GM12864 (cell line): Measurements from ENCODE around the gene EPB42.
"Not testable (repeated sequence)": the region's sequence is repeated elsewhere in the genome, so short reads cannot be mapped to it uniquely, and the experiment has no call there.

Experiments used
- DNase-seq: peaks from one replicate; pipeline ENCODE4 v3.0.0-alpha.2; 2011; ENCODE audit warnings: low read depth
- H3K4me3 ChIP-seq: 2 replicates; pipeline ENCODE4 v1.5.1; 2011; ENCODE audit warnings: mild to moderate bottlenecking, low read depth, low read length, control low read depth
- TF ChIP-seq, protein P1 (sequence below): IDR thresholded peaks from 2 replicates; pipeline ENCODE4 v1.5.1; 2011; ENCODE audit warnings: low read depth, mild to moderate bottlenecking, moderate library complexity, low read length, control low read depth, inconsistent platforms; ENCODE audit errors: missing control alignments

Gene EPB42

GRCh38 chr15:43235536-43235935 is 14.7 kb upstream of the EPB42 start:
- DNase-seq: no peak
- TF ChIP-seq, protein P1, sequence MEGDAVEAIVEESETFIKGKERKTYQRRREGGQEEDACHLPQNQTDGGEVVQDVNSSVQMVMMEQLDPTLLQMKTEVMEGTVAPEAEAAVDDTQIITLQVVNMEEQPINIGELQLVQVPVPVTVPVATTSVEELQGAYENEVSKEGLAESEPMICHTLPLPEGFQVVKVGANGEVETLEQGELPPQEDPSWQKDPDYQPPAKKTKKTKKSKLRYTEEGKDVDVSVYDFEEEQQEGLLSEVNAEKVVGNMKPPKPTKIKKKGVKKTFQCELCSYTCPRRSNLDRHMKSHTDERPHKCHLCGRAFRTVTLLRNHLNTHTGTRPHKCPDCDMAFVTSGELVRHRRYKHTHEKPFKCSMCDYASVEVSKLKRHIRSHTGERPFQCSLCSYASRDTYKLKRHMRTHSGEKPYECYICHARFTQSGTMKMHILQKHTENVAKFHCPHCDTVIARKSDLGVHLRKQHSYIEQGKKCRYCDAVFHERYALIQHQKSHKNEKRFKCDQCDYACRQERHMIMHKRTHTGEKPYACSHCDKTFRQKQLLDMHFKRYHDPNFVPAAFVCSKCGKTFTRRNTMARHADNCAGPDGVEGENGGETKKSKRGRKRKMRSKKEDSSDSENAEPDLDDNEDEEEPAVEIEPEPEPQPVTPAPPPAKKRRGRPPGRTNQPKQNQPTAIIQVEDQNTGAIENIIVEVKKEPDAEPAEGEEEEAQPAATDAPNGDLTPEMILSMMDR: no peak

DNA sequence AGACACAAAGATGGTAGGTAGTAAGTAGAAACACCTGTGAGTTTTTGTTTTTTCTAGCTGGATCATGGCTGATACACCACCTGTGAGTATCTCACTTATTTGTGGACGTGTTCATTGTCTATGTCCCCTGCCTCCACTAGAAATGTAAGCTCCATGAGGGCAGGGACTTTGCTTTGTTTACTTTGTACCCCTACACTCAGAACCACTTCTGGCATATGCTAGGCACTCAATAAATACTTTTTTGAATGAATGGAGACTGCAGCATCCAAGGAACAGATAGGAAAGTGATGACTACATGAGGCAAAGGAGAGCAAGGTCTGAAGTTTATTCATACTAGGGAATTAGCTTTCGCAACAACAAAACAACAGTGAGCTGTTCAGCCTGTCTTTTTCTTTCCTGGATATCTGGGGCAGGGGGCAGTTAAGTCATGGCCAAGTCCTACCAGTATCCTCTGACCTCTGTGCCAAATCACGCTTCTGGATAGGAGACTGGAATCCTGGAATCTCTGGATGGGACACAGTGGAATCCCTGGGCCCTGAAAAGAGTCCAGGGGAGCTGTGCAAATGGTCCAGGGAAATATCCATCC is 11.6 kb upstream of the EPB42 start:
- H3K4me3 ChIP-seq: no peak overlapping the region
- no peak for DNase-seq
- TF ChIP-seq, protein P1: no peak

More at GRCh38 chr15:43235536-43235935, 14.7 kb upstream of the EPB42 start:
- no peak overlapping the region for H3K4me3 ChIP-seq

- no peak for DNase-seq
- TF ChIP-seq, protein P1: no peak
These were observed 9.9 kb upstream of the EPB42 start for GRCh38 chr15:43230640-43231115.

DNA sequence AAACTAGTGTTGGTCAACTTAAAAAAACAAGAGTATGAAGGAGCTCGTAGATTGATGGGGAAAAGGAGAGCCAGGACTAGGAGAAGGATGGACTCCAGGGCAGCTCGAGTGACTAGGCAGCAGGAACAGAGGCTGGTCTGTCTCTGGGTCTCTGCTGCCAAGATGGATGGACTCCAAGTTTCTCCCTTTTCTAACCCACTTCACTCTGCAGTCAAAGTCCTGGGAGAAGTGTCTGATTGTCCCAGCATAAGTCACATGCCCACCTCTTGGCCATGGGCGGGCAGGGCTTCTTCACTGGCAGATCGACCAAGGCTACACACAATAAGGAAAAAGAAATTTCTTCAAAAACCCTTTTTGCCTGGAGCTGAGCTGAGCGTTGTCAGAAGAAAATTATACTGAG is 9.2 kb upstream of the EPB42 start:
- H3K4me3 ChIP-seq: no peak overlapping the region
- DNase-seq: no peak
- TF ChIP-seq, protein P1: no peak

More at GRCh38 chr15:43230640-43231115, 9.9 kb upstream of the EPB42 start:
- H3K4me3 ChIP-seq: no peak overlapping the region

DNA sequence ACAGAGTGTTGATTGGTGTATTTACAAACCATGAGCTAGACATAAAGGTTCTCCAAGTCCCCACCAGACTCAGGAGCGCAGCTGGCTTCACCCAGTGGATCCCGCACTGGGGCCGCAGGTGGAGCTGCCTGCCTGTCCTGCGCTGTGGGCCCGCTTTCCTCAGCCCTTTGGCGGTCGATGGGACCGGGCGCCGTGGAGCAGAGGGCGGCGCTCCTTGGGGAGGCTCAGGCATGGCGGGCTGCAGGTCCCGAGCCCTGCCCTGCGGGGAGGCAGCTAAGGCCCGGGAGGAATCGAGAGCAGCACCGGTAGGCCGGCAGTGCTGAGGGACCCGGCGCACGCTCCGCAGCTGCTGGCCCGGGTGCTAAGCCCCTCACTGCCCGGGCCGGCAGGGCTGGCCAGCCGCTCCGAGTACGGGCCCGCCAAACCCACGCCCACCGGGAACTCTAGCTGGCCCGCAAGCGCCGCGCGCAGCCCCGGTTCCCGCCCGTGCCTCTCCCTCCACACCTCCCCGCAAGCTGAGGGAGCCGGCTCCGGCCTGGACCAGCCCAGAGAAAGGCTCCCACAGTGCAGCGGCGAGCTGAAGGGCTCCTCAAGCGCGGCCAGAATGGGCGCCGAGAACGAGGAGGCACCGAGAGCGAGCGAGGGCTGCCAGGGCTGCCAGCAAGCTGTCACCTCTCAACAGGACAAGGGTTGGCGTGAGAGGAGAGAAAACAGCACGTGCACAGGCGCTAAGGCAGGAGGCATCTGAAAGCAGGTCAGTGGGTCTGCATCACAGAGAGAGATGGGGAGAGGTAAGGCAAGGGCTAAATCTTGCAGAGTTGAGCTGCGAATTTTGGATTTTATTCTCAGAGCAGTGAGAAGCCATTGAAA is 5.9 kb upstream of the EPB42 start:
- DNase-seq: no peak
- H3K4me3 ChIP-seq: no peak overlapping the region
- TF ChIP-seq, protein P1: no peak

- H3K4me3 ChIP-seq: not testable (repeated sequence)
These were observed 5.1 kb upstream of the EPB42 start for GRCh38 chr15:43225950-43226255.

DNA sequence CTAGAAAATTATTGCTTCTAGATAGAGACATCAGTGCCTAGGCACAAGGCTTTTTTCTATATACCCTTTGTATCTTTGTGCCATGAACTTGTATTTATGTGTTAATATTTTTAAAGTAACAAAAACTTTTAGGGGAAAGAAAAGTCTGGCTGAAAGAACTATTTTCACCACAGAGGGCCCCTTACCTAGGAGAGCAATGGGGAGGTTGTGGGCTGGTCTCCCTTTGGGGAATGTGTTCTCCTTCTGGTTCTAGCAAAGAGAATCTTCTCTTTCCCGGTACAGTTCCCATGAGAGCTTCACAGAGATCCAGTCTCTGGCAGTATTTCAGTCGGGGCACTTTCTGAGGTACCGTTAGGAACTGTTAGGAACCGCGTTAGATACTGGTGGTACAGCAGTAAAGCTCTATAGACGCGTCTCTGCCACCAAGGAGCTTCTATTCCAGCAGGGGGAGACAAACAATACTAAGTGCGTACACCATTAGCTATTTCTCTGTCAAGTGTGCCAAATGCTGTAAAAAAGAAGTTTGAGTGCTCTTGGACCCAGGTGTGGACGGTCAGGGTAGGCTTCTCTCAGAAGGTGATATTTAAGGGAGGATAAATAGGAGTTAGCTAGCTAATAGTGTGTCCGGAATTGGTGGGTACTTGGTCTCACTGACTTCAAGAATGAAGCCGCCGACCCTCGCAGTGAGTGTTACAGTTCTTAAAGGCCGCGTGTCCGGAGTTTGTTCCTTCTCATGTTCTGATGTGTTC is 4.6 kb upstream of the EPB42 start:
- peak; percentile 40 for DNase-seq
- TF ChIP-seq, protein P1: peak; percentile 76
- H3K4me3 ChIP-seq: no peak overlapping the region

More at GRCh38 chr15:43225950-43226255, 5.1 kb upstream of the EPB42 start:
- not testable (repeated sequence) for DNase-seq
